Left lung (tissue), 10 donors: ENCODE measurements around the gene UGT1A9. TPM values are rescaled to one million over a fixed set of nuclear protein-coding genes. Genes with fewer than 3 reads are reported as not detected.

Experiments
- ATAC-seq: fragments of 200-7000 bp; cut with Tn5 transposase; one replicate; pipeline ENCODE4 v1.9.1; 2020; ENCODE audit warnings: moderate library complexity
- DNase-seq, 4 donors: peaks; one replicate each; pipeline ENCODE4 v3.0.0-alpha.2; 2013 to 2020
- H3K27ac ChIP-seq, 2 donors: fragments of 200-600 bp; sonication (generic) in 1 of 2; one replicate each; pipeline versions ENCODE4 v1.5.0 to v1.8.0; 2020 to 2021
- H3K27me3 ChIP-seq, 2 donors: fragments of 200-600 bp; sonication (generic) in 1 of 2; one replicate each; pipeline versions ENCODE4 v1.5.0 to v1.8.0; 2020 to 2021
- H3K36me3 ChIP-seq, 2 donors: fragments of 200-600 bp; sonication (generic) in 1 of 2; one replicate each; pipeline versions ENCODE4 v1.5.0 to v1.8.0; 2020 to 2021
- H3K4me1 ChIP-seq, 2 donors: fragments of 200-600 bp; one replicate each; pipeline ENCODE4 v1.8.0; 2021
- H3K4me3 ChIP-seq, 2 donors: fragments of 200-600 bp; sonication (generic) in 1 of 2; one replicate each; pipeline versions ENCODE4 v1.5.0 to v1.8.0; 2020 to 2021; ENCODE audit warnings: mild to moderate bottlenecking in 1 of 2
- H3K9me3 ChIP-seq, 2 donors: fragments of 200-600 bp; sonication (generic) in 1 of 2; one replicate each; pipeline versions ENCODE4 v1.5.0 to v1.8.0; 2020 to 2021
- CTCF ChIP-seq, 2 donors: fragments of 200-600 bp; sonication (generic) in 1 of 2; IDR thresholded peaks; one replicate each; pipeline versions ENCODE4 v1.5.0 to v1.8.0; 2021; ENCODE audit warnings: antibody characterized with exemption in 2 of 2
- intact Hi-C, 2 donors: fragments of 100-400 bp; cut with DNase I; formaldehyde crosslinking; loops; one replicate each; pipeline versions ENCODE4 v1.11.2 to v1.14.2; 2022
- polyA plus RNA-seq, 6 donors: library from polyadenylated mRNA; unstranded; fragments of 120-200 nt; gene quantifications; one replicate each; pipeline ENCODE4 v1.2.1, GENCODE V29; 2013; ENCODE audit not compliant: insufficient read length in 6 of 6
- total RNA-seq, 2 donors: library from RNA; stranded (reverse); fragmentation: NEBNext Ultra II Directional; extraction: Animal tissue kit (Norgen Biotek cat#: 25700); gene quantifications; one replicate each; pipeline ENCODE4 v1.2.1, GENCODE V29; 2021
- donor health status: DM: no; HTN: yes; CAD: no.
- donor health status: DM: no; HTN: no; CAD: no.

The UGT1A9 gene
- total and polyA plus RNA-seq, 8 donors, result not detected

DNA sequence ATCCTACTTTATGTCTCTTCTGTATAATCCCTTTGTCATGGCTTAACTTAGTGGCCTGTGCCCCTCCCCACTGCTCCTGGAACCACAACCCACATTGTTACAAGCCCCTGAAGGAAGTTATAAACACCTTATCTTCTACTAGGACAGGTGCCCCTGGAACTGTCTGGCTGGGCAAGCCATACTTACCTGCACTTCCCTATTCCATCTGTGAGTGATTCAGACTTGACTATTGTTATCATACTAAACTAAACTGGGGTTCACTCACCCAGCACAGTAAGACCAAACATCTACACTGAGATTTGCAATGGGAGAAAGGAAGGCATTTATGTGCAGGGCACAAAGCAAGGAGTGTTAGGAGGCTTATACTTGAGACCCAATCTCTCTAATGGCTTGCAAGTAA is 17.3 kb downstream of the UGT1A9 start:
- intact Hi-C loops, result no loop called here
- H3K4me3 ChIP-seq, result no peak overlapping the region
- H3K27me3 ChIP-seq, result no peaks in the 10 kb centered on the region
- no peaks in the 10 kb centered on the region for H3K9me3 ChIP-seq
- TF ChIP-seq CTCF (IDR thresholded peaks at IDR 0.05), result no peak
- DNase-seq (no peak), ATAC-seq (no peak)
- H3K36me3 ChIP-seq, result no peaks in the 10 kb centered on the region
- H3K27ac ChIP-seq, result no peak overlapping the region
- H3K4me1 ChIP-seq, result no peaks in the 10 kb centered on the region

- no peaks in the 10 kb centered on the region for H3K27me3 ChIP-seq
- TF ChIP-seq CTCF (IDR thresholded peaks at IDR 0.05), result no peak
- no peak overlapping the region for H3K4me3 ChIP-seq
- no peaks in the 10 kb centered on the region for H3K36me3 ChIP-seq
- H3K9me3 ChIP-seq, result no peaks in the 10 kb centered on the region
- no peaks in the 10 kb centered on the region for H3K4me1 ChIP-seq
- peak in 1 of 4 donors; percentile 39 for DNase-seq
- no peak overlapping the region for H3K27ac ChIP-seq
- ATAC-seq, result no peak
- intact Hi-C loops, result no loop called here
Observed at GRCh38 chr2:233689501-233689900, 17.8 kb downstream of the UGT1A9 start.

DNA sequence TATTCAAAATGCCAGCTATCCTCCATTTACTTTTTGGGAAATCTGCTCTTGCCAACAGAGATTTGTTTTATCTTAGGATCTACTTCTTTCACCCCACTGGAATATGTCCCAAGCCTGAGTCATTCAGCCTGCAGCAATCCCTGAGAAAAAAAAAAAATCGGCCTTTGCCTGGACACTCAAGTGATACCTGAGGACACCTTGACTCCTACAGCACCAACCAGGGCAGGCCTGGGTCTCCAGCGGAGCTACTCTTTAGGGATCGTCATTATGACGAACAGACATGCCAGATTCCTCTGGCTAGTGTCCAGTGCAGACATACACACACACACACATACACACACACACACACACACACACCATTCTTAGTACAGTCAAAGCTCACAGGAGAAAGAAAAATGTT is 18.7 kb downstream of the UGT1A9 start:
- Histone ChIP-seq H3K4me3 (no peak overlapping the region), H3K36me3 (no peaks in the 10 kb centered on the region), H3K9me3 (no peaks in the 10 kb centered on the region), H3K4me1 (no peaks in the 10 kb centered on the region), H3K27ac (no peak overlapping the region), H3K27me3 (no peaks in the 10 kb centered on the region)
- ATAC-seq (no peak), DNase-seq (no peak)
- intact Hi-C loops, result no loop called here
- no peak for TF ChIP-seq CTCF (IDR thresholded peaks at IDR 0.05)

GRCh38 chr2:233691443-233692433 is 20.0 kb downstream of the UGT1A9 start:
- DNase-seq, result no peak
- Histone ChIP-seq H3K27me3 (no peaks in the 10 kb centered on the region), H3K4me1 (no peaks in the 10 kb centered on the region), H3K4me3 (no peak overlapping the region), H3K36me3 (no peaks in the 10 kb centered on the region), H3K9me3 (no peaks in the 10 kb centered on the region), H3K27ac (no peak overlapping the region)
- no peak for TF ChIP-seq CTCF (IDR thresholded peaks at IDR 0.05)
- intact Hi-C loops, result no loop called here
- no peak for ATAC-seq

DNA sequence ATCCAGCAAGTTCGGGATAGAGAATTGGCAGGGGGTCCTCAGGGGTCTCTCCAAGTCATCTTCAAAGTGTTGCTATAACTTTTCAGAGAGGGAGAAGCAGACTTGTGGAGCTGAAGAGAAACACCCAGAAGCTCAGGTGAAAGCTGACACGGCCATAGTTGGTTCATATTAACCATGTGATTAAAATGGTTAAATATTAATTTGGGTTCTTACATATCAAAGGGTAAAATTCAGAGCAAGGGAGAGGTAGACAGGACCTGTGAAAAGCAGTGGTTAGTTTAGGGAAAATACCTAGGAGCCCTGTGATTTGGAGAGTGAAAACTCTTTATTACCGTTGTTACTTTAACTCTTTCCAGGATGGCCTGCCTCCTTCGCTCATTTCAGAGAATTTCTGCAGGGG is 20.9 kb downstream of the UGT1A9 start, which contains the start of gene UGT1A6:
TSS of gene UGT1A6 (plus strand) at position 243 of the 400 bp plus-strand sequence. CDS start at position 358, 115 bp downstream.
- ATAC-seq (no peak), DNase-seq (no peak)
- intact Hi-C loops, result no loop called here
- H3K27ac ChIP-seq, result no peak within 1 kb of the TSS
- no peaks in the 10 kb centered on the region for H3K36me3 ChIP-seq
- H3K27me3 ChIP-seq, result no peaks in the 10 kb centered on the region
- no peaks in the 10 kb centered on the region for H3K4me1 ChIP-seq
- H3K4me3 ChIP-seq, result no peak within 1 kb of the TSS
- H3K9me3 ChIP-seq, result no peaks in the 10 kb centered on the region
- no peak for TF ChIP-seq CTCF (IDR thresholded peaks at IDR 0.05)
